ENCODE data around the gene NT5DC3. TPM values are rescaled to one million over a fixed set of nuclear protein-coding genes. Genes with fewer than 3 reads are reported as not detected.

The NT5DC3 gene
- total RNA-seq, 4 donors from 2014 or later, result 4.7 to 32.2 (median 5.8) TPM

DNA sequence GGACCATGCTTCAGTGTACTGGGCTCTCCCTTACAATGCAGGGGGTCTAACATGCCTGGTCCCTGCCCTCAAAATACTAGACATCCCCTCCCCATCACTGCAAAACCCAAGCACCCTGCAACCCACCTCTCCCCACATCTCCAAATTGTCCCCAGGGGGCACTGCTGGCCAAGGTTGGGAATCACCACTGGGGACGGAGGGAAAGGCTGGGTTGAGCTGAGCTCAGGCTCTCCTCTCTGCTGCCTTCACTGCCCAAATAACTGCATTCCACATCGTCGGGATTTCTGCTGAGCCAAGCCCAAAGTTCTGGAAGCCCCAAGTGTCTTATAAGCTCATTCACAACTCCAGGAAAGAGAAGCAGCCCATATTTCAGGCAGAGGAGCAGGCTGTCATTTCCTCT is 69.6 kb downstream of the NT5DC3 start:
- 29 to 48% methylated on average over 2 to 3 of the region's 3 CpGs for WGBS, 2 donors
- Histone ChIP-seq H3K9me3 (no peaks in the 10 kb centered on the region), H3K27me3 (no peaks in the 10 kb centered on the region), H3K4me3 (no peak overlapping the region), H3K36me3 (peaks cover 0 to 18% (median 1%) of the 10 kb centered on the region in 3 donors), H3K27ac (no peak overlapping the region), H3K4me1 (peaks cover 0 to 18% (median 0%) of the 10 kb centered on the region in 3 donors)
- TF ChIP-seq, protein P1, sequence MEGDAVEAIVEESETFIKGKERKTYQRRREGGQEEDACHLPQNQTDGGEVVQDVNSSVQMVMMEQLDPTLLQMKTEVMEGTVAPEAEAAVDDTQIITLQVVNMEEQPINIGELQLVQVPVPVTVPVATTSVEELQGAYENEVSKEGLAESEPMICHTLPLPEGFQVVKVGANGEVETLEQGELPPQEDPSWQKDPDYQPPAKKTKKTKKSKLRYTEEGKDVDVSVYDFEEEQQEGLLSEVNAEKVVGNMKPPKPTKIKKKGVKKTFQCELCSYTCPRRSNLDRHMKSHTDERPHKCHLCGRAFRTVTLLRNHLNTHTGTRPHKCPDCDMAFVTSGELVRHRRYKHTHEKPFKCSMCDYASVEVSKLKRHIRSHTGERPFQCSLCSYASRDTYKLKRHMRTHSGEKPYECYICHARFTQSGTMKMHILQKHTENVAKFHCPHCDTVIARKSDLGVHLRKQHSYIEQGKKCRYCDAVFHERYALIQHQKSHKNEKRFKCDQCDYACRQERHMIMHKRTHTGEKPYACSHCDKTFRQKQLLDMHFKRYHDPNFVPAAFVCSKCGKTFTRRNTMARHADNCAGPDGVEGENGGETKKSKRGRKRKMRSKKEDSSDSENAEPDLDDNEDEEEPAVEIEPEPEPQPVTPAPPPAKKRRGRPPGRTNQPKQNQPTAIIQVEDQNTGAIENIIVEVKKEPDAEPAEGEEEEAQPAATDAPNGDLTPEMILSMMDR (IDR thresholded peaks at IDR 0.05), result peak in 5 of 6 experiments; percentile 16 to 48 (median 27)
- TF ChIP-seq POLR2A (IDR thresholded peaks at IDR 0.05), result no peak
- intact Hi-C loops (cut with DNase I), result no loop called here
- no peak for DNase-seq

DNA sequence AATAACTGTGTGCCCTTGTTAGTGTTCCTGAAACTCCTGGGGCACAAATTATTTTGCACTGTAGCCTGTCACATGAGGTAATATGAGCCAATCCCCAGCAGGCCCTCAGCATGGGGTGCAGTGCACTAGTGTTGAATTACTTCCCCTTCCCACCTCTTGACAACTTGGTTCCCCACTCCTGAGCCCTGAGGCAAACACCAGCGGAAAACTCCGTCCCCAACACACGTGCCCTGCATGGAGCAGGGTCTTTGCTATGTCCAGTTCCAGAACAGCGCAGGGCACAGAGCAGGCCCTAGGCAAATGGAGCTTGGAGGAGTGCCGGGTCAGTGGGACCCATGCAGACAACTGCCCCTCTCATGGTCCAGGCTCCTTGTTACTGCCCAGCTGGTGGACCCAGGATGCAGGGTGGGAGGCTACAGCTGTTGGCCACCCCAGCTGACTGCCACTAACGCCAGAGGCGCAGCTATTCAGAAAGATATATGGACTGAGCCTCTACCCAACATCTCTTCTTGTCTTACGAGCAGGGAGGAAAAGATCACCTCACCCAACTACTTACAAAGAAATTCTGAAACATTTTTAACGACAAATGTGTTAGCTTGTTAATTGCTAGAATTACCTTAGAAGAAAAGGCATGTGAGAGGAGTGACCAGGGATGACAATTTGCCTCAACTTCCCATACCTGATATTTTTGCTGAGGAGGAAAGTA is 71.6 kb downstream of the NT5DC3 start:
- WGBS, 2 donors, result 94 to 100% methylated on average over 5 to 7 of the region's 9 CpGs
- Histone ChIP-seq H3K27me3 (no peaks in the 10 kb centered on the region), H3K27ac (no peak overlapping the region), H3K4me3 (no peak overlapping the region), H3K4me1 (peaks cover 0 to 18% (median 0%) of the 10 kb centered on the region in 3 donors), H3K9me3 (no peaks in the 10 kb centered on the region), H3K36me3 (peaks cover 0 to 22% (median 8%) of the 10 kb centered on the region in 3 donors)
- TF ChIP-seq, protein P1 (IDR thresholded peaks at IDR 0.05), result no peak
- TF ChIP-seq POLR2A (IDR thresholded peaks at IDR 0.05), result no peak
- intact Hi-C loops (cut with DNase I), result no loop called here
- DNase-seq, result no peak

DNA sequence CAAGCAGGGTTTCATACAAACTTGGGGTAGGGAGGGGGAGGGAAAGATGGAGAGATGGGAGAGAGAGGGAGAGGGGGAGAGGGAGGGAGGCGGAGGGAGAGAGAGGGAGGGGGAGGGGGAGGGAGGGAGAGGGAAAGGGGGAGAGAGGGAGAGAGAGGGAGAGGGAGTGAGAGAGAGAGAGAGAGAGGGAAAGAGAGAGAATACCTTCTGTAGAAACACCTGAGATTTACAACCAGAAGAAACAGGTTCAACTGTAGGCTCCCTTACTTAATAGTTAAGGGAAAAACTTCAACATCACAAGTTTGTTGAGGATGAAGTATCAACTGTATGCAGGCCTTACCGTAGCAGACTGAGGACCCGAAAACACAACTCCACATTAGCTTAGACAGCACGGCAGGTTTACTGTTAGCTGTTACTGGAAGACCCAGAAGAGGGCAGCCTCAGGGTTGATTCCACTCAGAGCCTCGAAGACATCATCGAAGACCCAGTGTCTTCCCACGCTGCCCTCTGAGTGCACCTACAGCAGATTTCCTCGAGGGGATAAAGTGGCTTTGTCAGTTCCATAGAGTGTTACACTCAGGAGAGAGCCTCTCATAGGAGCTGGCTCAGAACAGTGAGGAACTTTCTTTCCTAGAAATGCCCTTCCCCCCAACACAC is 72.4 kb downstream of the NT5DC3 start:
- H3K4me1 ChIP-seq, result peaks cover 0 to 13% (median 0%) of the 10 kb centered on the region in 3 donors
- H3K36me3 ChIP-seq, result peaks cover 0 to 22% (median 8%) of the 10 kb centered on the region in 3 donors
- H3K27me3 ChIP-seq, result no peaks in the 10 kb centered on the region
- H3K4me3 ChIP-seq, result no peak overlapping the region
- TF ChIP-seq POLR2A (IDR thresholded peaks at IDR 0.05), result no peak
- TF ChIP-seq, protein P1 (IDR thresholded peaks at IDR 0.05), result no peak
- intact Hi-C loops (cut with DNase I), result no loop called here
- no peak overlapping the region for H3K27ac ChIP-seq
- DNase-seq, result no peak
- 87 to 89% methylated on average over 7 of the region's 8 CpGs for WGBS, 2 donors
- H3K9me3 ChIP-seq, result no peaks in the 10 kb centered on the region

DNA sequence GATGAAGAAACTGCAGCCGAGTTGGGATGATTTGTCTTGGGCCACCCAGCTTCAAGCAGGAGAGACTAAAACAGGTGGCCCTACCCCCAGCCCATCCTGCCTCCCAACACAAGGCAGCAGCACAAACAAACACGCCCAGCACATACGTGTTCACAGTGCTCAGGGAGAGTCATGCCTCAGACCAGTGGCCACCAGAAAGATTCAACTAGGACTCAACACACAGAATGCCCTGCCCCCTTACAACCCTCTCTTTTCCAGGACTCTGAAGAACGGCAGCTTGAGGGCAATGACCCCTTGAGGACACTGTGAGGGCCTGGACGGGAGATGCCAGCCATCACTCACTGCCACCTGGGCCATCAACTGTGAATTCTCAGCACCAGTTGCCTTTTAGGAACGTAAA is 75.0 kb downstream of the NT5DC3 start:
- Histone ChIP-seq H3K4me1 (peaks cover 0 to 7% (median 0%) of the 10 kb centered on the region in 3 donors), H3K27me3 (no peaks in the 10 kb centered on the region), H3K36me3 (peaks cover 0 to 35% (median 8%) of the 10 kb centered on the region in 3 donors), H3K4me3 (no peak overlapping the region), H3K27ac (no peak overlapping the region), H3K9me3 (no peaks in the 10 kb centered on the region)
- no peak for DNase-seq
- intact Hi-C loops (cut with DNase I), result no loop called here
- TF ChIP-seq, protein P1 (IDR thresholded peaks at IDR 0.05), result no peak
- TF ChIP-seq POLR2A (IDR thresholded peaks at IDR 0.05), result no peak
- WGBS, 2 donors, result 89 to 97% methylated on average over 3 to 5 of the region's 6 CpGs

DNA sequence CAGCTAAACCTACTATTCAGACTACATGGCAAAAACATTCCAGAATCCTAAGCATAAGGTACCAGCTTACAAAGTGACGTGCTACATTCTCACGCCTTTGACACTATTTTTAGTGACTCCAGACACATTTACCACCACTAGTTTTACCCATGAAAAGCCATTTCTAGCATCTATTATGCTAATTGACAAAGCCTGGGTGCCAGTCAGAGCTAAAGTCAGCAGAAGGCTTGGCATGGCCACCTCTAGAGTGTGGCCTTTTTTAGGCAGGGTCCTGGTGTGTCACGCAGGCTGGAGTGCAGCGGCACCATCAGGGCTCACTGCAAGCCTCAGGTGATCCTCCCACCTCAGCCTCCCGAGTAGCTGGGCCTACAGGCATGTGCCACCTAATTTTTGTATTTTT is 75.7 kb downstream of the NT5DC3 start:
- Histone ChIP-seq H3K4me1 (peaks cover 0 to 7% (median 0%) of the 10 kb centered on the region in 3 donors), H3K36me3 (peaks cover 0 to 31% (median 8%) of the 10 kb centered on the region in 3 donors), H3K27me3 (no peaks in the 10 kb centered on the region), H3K9me3 (no peaks in the 10 kb centered on the region), H3K4me3 (no peak overlapping the region), H3K27ac (no peak overlapping the region)
- TF ChIP-seq, protein P1 (IDR thresholded peaks at IDR 0.05), result no peak
- WGBS, 2 donors, result 88 to 96% methylated on average over 5 of the region's 5 CpGs
- no peak for DNase-seq
- intact Hi-C loops (cut with DNase I), result no loop called here
